ENCODE data around the gene TPCN2. TPM values are rescaled to one million over a fixed set of nuclear protein-coding genes. Genes with fewer than 3 reads are reported as not detected.

TPCN2 gene
- total RNA-seq, 4 donors from 2014 or later = 1.4 to 4.1 (median 3.3) TPM

GRCh38 chr11:69014898-69015549 is 33.7 kb upstream of the TPCN2 start:
- Histone ChIP-seq H3K27ac (peak overlapping the region; percentile 73 to 77 (median 76)), H3K4me1 (no peaks in the 10 kb centered on the region), H3K36me3 (no peaks in the 10 kb centered on the region), H3K27me3 (peaks cover 36 to 49% (median 39%) of the 10 kb centered on the region in 3 donors), H3K4me3 (no peak overlapping the region), H3K9me3 (no peaks in the 10 kb centered on the region)
- in situ Hi-C loops (cut with MboI; ENCODE audit: low sequenced_read_pairs in 4 of 4) (no loop called here), intact Hi-C loops (cut with DNase I; ENCODE audit: low total_unique reads) (no loop called here)
- TF ChIP-seq CTCF (IDR thresholded peaks at IDR 0.05 in 4 of 5, conservative IDR thresholded peaks at IDR 0.05 in 1 of 5) = no peak
- TF ChIP-seq POLR2A (IDR thresholded peaks at IDR 0.05) = no peak
- DNase-seq (no peak), ATAC-seq (no peak)

GRCh38 chr11:69017951-69018350 is 30.8 kb upstream of the TPCN2 start:
- intact Hi-C loops (cut with DNase I; ENCODE audit: low total_unique reads) = no loop called here
- in situ Hi-C loops (cut with MboI; ENCODE audit: low sequenced_read_pairs in 4 of 4) = no loop called here
- Histone ChIP-seq H3K9me3 (no peaks in the 10 kb centered on the region), H3K27me3 (peaks cover 16 to 23% (median 22%) of the 10 kb centered on the region in 3 donors), H3K4me1 (no peaks in the 10 kb centered on the region), H3K27ac (no peak overlapping the region), H3K36me3 (no peaks in the 10 kb centered on the region), H3K4me3 (no peak overlapping the region)
- no peak for TF ChIP-seq POLR2A (IDR thresholded peaks at IDR 0.05)
- TF ChIP-seq CTCF (IDR thresholded peaks at IDR 0.05 in 4 of 5, conservative IDR thresholded peaks at IDR 0.05 in 1 of 5) = no peak
- ATAC-seq = no peak
- DNase-seq = no peak

GRCh38 chr11:69018924-69019323 is 29.8 kb upstream of the TPCN2 start:
- Histone ChIP-seq H3K36me3 (no peaks in the 10 kb centered on the region), H3K27ac (no peak overlapping the region), H3K27me3 (peaks cover 8 to 13% (median 12%) of the 10 kb centered on the region in 3 donors), H3K9me3 (no peaks in the 10 kb centered on the region), H3K4me3 (no peak overlapping the region), H3K4me1 (no peaks in the 10 kb centered on the region)
- intact Hi-C loops (cut with DNase I; ENCODE audit: low total_unique reads) (no loop called here), in situ Hi-C loops (cut with MboI; ENCODE audit: low sequenced_read_pairs in 4 of 4) (no loop called here)
- ATAC-seq = no peak
- DNase-seq = no peak
- TF ChIP-seq CTCF (IDR thresholded peaks at IDR 0.05 in 4 of 5, conservative IDR thresholded peaks at IDR 0.05 in 1 of 5) (no peak), POLR2A (IDR thresholded peaks at IDR 0.05) (no peak)

GRCh38 chr11:69022260-69022659 is 26.5 kb upstream of the TPCN2 start:
- TF ChIP-seq CTCF (IDR thresholded peaks at IDR 0.05 in 4 of 5, conservative IDR thresholded peaks at IDR 0.05 in 1 of 5) (no peak), POLR2A (IDR thresholded peaks at IDR 0.05) (no peak)
- no peaks in the 10 kb centered on the region for H3K4me1 ChIP-seq
- intact Hi-C loops (cut with DNase I; ENCODE audit: low total_unique reads) = no loop called here
- H3K27ac ChIP-seq = no peak overlapping the region
- H3K9me3 ChIP-seq = no peaks in the 10 kb centered on the region
- in situ Hi-C loops (cut with MboI; ENCODE audit: low sequenced_read_pairs in 4 of 4) = no loop called here
- DNase-seq (no peak), ATAC-seq (no peak)
- no peaks in the 10 kb centered on the region for H3K27me3 ChIP-seq
- no peaks in the 10 kb centered on the region for H3K36me3 ChIP-seq
- H3K4me3 ChIP-seq = no peak overlapping the region

GRCh38 chr11:69024509-69024908 is 24.2 kb upstream of the TPCN2 start:
- Histone ChIP-seq H3K36me3 (no peaks in the 10 kb centered on the region), H3K4me3 (no peak overlapping the region), H3K27ac (no peak overlapping the region), H3K27me3 (no peaks in the 10 kb centered on the region), H3K9me3 (no peaks in the 10 kb centered on the region), H3K4me1 (no peaks in the 10 kb centered on the region)
- in situ Hi-C loops (cut with MboI; ENCODE audit: low sequenced_read_pairs in 4 of 4) = no loop called here
- TF ChIP-seq CTCF (IDR thresholded peaks at IDR 0.05 in 4 of 5, conservative IDR thresholded peaks at IDR 0.05 in 1 of 5) = no peak
- TF ChIP-seq POLR2A (IDR thresholded peaks at IDR 0.05) = no peak
- intact Hi-C loops (cut with DNase I; ENCODE audit: low total_unique reads) = no loop called here
- ATAC-seq = no peak
- DNase-seq = no peak

All from gastrocnemius medialis (tissue), 4 donors.